Measurements from ENCODE around the gene CMKLR1.

CMKLR1 gene

GRCh38 chr12:108324351-108325017, 14.6 kb downstream of the CMKLR1 start:
- Mint-ChIP-seq H3K4me1 (peaks cover 27% of the 10 kb centered on the region), H3K27ac (no peak overlapping the region), H3K4me3 (no peak overlapping the region), H3K27me3 (ENCODE audit: low read depth) (peaks cover 19% of the 10 kb centered on the region), H3K36me3 (ENCODE audit: low read depth) (no peaks in the 10 kb centered on the region), H3K9me3 (no peaks in the 10 kb centered on the region)
- TF ChIP-seq, protein P1, sequence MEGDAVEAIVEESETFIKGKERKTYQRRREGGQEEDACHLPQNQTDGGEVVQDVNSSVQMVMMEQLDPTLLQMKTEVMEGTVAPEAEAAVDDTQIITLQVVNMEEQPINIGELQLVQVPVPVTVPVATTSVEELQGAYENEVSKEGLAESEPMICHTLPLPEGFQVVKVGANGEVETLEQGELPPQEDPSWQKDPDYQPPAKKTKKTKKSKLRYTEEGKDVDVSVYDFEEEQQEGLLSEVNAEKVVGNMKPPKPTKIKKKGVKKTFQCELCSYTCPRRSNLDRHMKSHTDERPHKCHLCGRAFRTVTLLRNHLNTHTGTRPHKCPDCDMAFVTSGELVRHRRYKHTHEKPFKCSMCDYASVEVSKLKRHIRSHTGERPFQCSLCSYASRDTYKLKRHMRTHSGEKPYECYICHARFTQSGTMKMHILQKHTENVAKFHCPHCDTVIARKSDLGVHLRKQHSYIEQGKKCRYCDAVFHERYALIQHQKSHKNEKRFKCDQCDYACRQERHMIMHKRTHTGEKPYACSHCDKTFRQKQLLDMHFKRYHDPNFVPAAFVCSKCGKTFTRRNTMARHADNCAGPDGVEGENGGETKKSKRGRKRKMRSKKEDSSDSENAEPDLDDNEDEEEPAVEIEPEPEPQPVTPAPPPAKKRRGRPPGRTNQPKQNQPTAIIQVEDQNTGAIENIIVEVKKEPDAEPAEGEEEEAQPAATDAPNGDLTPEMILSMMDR (IDR thresholded peaks at IDR 0.05; ENCODE audit: unreplicated experiment in 3 of 3) = no peak

DNA sequence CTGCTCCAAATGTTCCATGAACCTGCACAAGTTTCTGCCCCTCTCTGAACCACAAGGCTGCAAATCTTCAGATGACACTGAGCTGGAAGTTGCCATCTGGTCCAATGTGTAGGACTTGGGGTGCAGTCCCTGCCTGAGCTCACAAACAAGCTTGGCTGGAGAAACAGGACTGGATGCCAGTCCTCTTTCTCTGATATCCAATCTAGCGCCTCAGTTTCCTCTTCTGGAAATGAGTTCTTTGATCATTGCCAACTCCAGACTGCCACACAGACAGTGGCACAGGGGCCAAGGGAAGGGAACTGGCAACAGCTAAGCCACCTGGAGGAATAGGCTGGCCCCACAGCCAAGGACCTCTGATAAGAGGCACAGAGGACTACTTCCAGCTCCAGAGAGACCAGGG, 15.5 kb downstream of the CMKLR1 start:
- no peak overlapping the region for H3K4me3 Mint-ChIP-seq

DNA sequence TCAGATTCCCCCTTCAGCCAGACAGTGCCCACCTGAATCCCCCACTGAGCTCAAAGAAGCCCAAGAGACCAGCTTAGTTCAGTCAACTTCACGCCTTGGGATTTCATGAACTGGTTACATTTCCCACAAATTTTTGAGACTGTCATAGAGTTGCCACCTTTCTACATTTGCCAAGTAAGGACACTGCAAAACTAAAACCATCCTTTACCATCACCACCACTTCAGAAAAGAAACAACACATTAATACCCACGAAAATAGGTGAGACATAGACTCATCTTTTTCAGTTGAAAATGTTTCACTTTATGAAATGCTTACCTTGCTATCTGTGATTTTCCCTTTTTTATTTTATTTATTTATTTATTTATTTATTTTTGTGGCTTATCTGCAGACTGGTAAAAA, 16.1 kb downstream of the CMKLR1 start:
- Mint-ChIP-seq H3K4me1 (peaks cover 13% of the 10 kb centered on the region), H3K9me3 (no peaks in the 10 kb centered on the region), H3K4me3 (no peak overlapping the region), H3K27me3 (ENCODE audit: low read depth) (peaks cover 11% of the 10 kb centered on the region), H3K36me3 (ENCODE audit: low read depth) (no peaks in the 10 kb centered on the region), H3K27ac (no peak overlapping the region)
- TF ChIP-seq, protein P1 (IDR thresholded peaks at IDR 0.05; ENCODE audit: unreplicated experiment in 3 of 3) = no peak

More for the DNA sequence above, 15.5 kb downstream of the CMKLR1 start:
- H3K4me1 Mint-ChIP-seq = peaks cover 19% of the 10 kb centered on the region
- peaks cover 11% of the 10 kb centered on the region for H3K27me3 Mint-ChIP-seq (ENCODE audit: low read depth)
- H3K36me3 Mint-ChIP-seq (ENCODE audit: low read depth) = no peaks in the 10 kb centered on the region
- no peak overlapping the region for H3K27ac Mint-ChIP-seq
- no peaks in the 10 kb centered on the region for H3K9me3 Mint-ChIP-seq
- TF ChIP-seq, protein P1 (IDR thresholded peaks at IDR 0.05; ENCODE audit: unreplicated experiment in 3 of 3) = no peak

DNA sequence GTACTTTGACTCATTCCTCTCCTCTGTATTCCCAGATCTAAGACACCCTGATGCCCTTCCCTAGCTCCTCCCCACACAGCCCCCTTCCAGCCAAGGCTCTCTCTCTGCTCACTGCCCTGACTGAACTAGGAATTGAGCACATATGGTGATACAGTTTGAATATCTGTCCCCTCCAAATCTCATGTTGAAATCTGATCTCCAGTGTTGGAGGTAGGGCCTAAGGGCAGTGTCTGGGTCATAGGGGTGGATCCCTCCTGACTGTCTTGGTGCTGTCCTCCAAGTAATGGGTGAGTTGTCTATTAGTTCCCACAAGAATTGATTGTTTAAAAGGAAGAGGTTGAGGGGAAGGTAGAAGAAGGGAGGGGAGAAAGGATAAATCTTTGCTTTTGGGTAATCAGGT, 17.4 kb downstream of the CMKLR1 start:
- Mint-ChIP-seq H3K9me3 (no peaks in the 10 kb centered on the region), H3K27ac (no peak overlapping the region), H3K4me3 (no peak overlapping the region), H3K4me1 (peaks cover 5% of the 10 kb centered on the region), H3K36me3 (ENCODE audit: low read depth) (no peaks in the 10 kb centered on the region), H3K27me3 (ENCODE audit: low read depth) (peaks cover 13% of the 10 kb centered on the region)
- TF ChIP-seq, protein P1 (IDR thresholded peaks at IDR 0.05; ENCODE audit: unreplicated experiment in 3 of 3) = no peak

DNA sequence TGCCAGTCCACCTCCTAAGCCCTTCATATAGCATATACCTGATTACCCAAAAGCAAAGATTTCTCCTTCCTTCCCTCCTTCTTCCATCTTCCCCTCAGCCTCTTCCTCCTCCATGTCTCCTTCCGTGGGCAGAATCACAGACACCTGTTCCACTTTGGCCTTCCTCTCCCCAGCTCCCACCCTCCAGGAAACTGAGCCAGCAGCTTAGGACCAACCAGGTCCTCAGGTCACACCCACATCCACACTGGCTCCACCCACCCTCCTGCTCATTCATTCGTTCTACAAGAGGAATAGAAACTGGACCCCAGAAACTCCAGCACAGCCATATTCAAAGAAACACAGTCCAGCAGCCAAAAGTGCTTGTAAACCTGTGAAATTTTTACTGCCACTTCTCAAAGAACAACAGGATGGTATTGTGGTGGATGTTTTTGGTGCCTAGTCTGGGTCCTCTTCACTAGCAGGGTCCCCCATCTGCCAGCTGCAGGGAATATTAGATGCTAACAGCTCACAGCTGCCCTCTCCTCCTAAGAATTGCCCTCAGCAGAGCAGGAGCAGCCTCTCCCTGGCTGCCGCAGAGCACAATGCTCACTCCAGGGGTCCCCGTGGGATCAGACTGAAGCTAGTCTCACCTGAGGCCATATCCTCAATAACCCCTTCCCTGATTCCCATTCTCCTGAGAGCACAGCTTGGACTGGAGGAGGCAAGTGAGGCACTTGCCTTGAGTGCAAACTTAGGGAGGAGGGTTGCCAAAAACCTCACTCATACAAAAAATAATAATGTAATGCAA, 18.4 kb downstream of the CMKLR1 start:
- TF ChIP-seq, protein P1 (IDR thresholded peaks at IDR 0.05; ENCODE audit: unreplicated experiment in 3 of 3) = no peak
- Mint-ChIP-seq H3K9me3 (no peaks in the 10 kb centered on the region), H3K4me3 (no peak overlapping the region), H3K4me1 (peaks cover 7% of the 10 kb centered on the region), H3K27ac (no peak overlapping the region), H3K36me3 (ENCODE audit: low read depth) (no peaks in the 10 kb centered on the region), H3K27me3 (ENCODE audit: low read depth) (peaks cover 7% of the 10 kb centered on the region)
